Transverse colon (tissue), 4 donors: Measurements from ENCODE around the gene UMPS. TPM values are rescaled to one million over a fixed set of nuclear protein-coding genes. Genes with fewer than 3 reads are reported as not detected.

Experiments
- DNase-seq: peaks from one replicate; pipeline ENCODE4 v3.0.0-alpha.2; 2019
- H3K27ac ChIP-seq, 4 donors: fragments of 200-600 bp; sonication (generic); 2 replicates each; pipeline ENCODE4 v1.5.1; 2016 to 2018; ENCODE audit warnings: inconsistent platforms in 4 of 4
- H3K27me3 ChIP-seq: fragments of 200-600 bp; sonication (generic); 2 replicates; pipeline ENCODE4 v1.5.1; 2017; ENCODE audit warnings: inconsistent platforms
- H3K36me3 ChIP-seq, 4 donors: fragments of 200-600 bp; sonication (generic); 2 replicates each; pipeline ENCODE4 v1.5.1; 2017 to 2019; ENCODE audit warnings: inconsistent platforms in 4 of 4
- H3K4me1 ChIP-seq, 4 donors: fragments of 200-600 bp; sonication (generic); 2 replicates each; pipeline ENCODE4 v1.5.1; 2017 to 2020; ENCODE audit warnings: inconsistent platforms in 4 of 4
- H3K4me3 ChIP-seq, 4 donors: fragments of 200-600 bp; sonication (generic); 1 replicate in 1 of 4; 2 replicates in 3 of 4; pipeline versions ENCODE4 v1.5.1 to v1.6.1; 2017 to 2019; ENCODE audit warnings: inconsistent platforms in 4 of 4
- H3K9me3 ChIP-seq, 2 donors: fragments of 200-600 bp; sonication (generic); 2 replicates each; pipeline ENCODE4 v1.5.1; 2017 to 2019; ENCODE audit warnings: inconsistent platforms in 2 of 2
- EP300 ChIP-seq: sonication (generic); formaldehyde crosslinking; IDR thresholded peaks from one replicate; pipeline ENCODE4 v1.6.1; 2017; ENCODE audit warnings: antibody characterized with exemption, low read depth
- POLR2A ChIP-seq: fragments of 450-650 bp; IDR thresholded peaks from one replicate; pipeline ENCODE4 v1.6.1; 2016; ENCODE audit warnings: antibody characterized with exemption, mild to moderate bottlenecking, moderate library complexity
- POLR2AphosphoS5 ChIP-seq, 3 donors: sonication (generic); formaldehyde crosslinking; IDR thresholded peaks; one replicate each; pipeline ENCODE4 v1.6.1; 2016; ENCODE audit warnings: antibody characterized with exemption in 3 of 3
- WGBS, 2 donors: methylation state at CpG; one replicate each; pipeline ENCODE4 v1.1.5; 2018; ENCODE audit warnings: low coverage in 1 of 2; 5-methylcytosine and 5-hydroxymethylcytosine counted together
- in situ Hi-C, 4 donors: fragments of 200-750 bp; cut with MboI; loops; one replicate each; pipeline versions ENCODE4 v1.15.0 to v1.15.1; 2017; ENCODE audit warnings: low sequenced_read_pairs in 3 of 4, low pct_ligation_motif_present in 1 of 4, low pct_unique_long_range_greater_than_20kb in 1 of 4
- intact Hi-C: fragments of 100-400 bp; cut with DNase I; formaldehyde crosslinking; loops from one replicate; pipeline ENCODE4 v1.15.1; 2023; ENCODE audit warnings: low total_unique reads
- total RNA-seq, 4 donors: library from RNA; depleted of rRNA; stranded (reverse); fragments of >200 nt; gene quantifications; one replicate each; pipeline ENCODE4 v1.1.0, GENCODE V29; 2016
- TF ChIP-seq, protein P1 (sequence below), 5 experiments: fragments of 200-600 bp in 3 of 5; fragments of 450-650 bp in 2 of 5; sonication (generic) in 3 of 5; IDR thresholded peaks; 1 replicate in 2 of 5; 2 replicates in 3 of 5; pipeline ENCODE4 v1.5.1; 2016 to 2017; ENCODE audit warnings: antibody characterized with exemption in 5 of 5, inconsistent platforms in 3 of 5, mild to moderate bottlenecking in 2 of 5, moderate library complexity in 1 of 5

The UMPS gene
- total RNA-seq, 4 donors from 2014 or later: 10.3 to 47.5 (median 19.6) TPM

DNA sequence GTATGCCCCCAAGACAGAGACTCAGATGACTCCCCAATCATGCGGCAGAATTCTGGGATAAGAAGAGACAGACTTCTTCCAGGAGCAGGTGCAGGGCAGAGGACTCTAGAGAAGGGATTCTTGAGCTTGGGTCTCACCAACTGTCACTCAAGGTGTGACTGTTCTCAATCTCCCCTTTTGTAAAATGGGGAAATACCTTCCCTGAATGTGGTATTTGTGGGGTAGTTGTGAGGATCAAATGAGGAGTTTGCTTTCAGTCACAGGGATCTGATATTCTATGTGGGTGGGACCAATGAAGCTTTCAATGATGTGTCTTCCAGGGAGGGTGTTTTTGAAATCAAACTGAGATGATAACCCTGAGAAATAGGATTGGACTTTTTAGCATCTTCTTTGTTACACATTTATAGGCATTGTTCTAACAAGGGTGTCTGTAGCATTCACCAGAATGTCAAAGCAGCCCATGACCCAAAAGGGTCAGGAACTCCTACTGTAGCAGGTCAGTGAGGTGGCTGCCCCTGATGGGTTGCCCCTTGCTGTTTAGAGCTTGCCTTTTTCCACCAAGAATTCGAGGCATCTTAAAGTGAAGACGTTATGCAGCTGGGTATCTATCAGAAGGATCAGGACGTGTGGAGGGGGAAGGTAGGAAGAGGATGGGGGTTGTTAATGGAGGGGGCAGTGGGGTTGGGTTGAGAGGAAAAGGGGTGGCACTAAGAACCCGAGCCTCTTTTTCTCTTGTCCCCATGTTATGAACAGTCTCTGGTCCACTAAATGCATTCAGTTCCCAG, 28.8 kb downstream of the UMPS start:
- no peaks in the 10 kb centered on the region for H3K27me3 ChIP-seq
- TF ChIP-seq POLR2AphosphoS5 (IDR thresholded peaks at IDR 0.05): no peak
- TF ChIP-seq POLR2A: no peak
- TF ChIP-seq, protein P1, sequence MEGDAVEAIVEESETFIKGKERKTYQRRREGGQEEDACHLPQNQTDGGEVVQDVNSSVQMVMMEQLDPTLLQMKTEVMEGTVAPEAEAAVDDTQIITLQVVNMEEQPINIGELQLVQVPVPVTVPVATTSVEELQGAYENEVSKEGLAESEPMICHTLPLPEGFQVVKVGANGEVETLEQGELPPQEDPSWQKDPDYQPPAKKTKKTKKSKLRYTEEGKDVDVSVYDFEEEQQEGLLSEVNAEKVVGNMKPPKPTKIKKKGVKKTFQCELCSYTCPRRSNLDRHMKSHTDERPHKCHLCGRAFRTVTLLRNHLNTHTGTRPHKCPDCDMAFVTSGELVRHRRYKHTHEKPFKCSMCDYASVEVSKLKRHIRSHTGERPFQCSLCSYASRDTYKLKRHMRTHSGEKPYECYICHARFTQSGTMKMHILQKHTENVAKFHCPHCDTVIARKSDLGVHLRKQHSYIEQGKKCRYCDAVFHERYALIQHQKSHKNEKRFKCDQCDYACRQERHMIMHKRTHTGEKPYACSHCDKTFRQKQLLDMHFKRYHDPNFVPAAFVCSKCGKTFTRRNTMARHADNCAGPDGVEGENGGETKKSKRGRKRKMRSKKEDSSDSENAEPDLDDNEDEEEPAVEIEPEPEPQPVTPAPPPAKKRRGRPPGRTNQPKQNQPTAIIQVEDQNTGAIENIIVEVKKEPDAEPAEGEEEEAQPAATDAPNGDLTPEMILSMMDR (IDR thresholded peaks at IDR 0.05): no peak
- TF ChIP-seq EP300: no peak
- H3K4me1 ChIP-seq: peaks cover 0 to 11% (median 8%) of the 10 kb centered on the region in 4 donors
- H3K9me3 ChIP-seq: no peaks in the 10 kb centered on the region
- no peaks in the 10 kb centered on the region for H3K36me3 ChIP-seq
- in situ Hi-C loops (loop anchor here in 1 of 4 donors (25.0 kb wide), 1 partner anchor 678 kb away; no protein-coding TSS in a partner anchor), intact Hi-C loops (loop anchor here (2.0 kb wide), 1 partner anchor 144 kb away; no protein-coding TSS in a partner anchor)
- WGBS, 2 donors: 74 to 85% methylated on average over 4 to 5 of the region's 5 CpGs
- no peak for DNase-seq
- no peak overlapping the region for H3K27ac ChIP-seq
- no peak overlapping the region for H3K4me3 ChIP-seq

- intact Hi-C loops: loop anchor here (2.0 kb wide), 1 partner anchor 143 kb away; no protein-coding TSS in a partner anchor
- H3K36me3 ChIP-seq: peaks cover 0 to 5% (median 0%) of the 10 kb centered on the region in 4 donors
- in situ Hi-C loops: loop anchor here (5.0 to 25.0 kb wide), 2 partner anchors 142 to 677 kb away; no protein-coding TSS in a partner anchor
- peaks cover 0 to 11% (median 8%) of the 10 kb centered on the region in 4 donors for H3K4me1 ChIP-seq
- TF ChIP-seq POLR2AphosphoS5 (IDR thresholded peaks at IDR 0.05) (no peak), POLR2A (no peak), EP300 (no peak)
- TF ChIP-seq, protein P1 (IDR thresholded peaks at IDR 0.05): no peak
- DNase-seq: no peak
- 90% methylated on average over 9 of the region's 14 CpGs; no CpG with 5 or more reads in 1 of the 2 donors for WGBS, 2 donors
- H3K4me3 ChIP-seq: no peak overlapping the region
- H3K27me3 ChIP-seq: no peaks in the 10 kb centered on the region
- no peaks in the 10 kb centered on the region for H3K9me3 ChIP-seq
- H3K27ac ChIP-seq: no peak overlapping the region
Measured at GRCh38 chr3:124759666-124760401, 29.6 kb downstream of the UMPS start.

DNA sequence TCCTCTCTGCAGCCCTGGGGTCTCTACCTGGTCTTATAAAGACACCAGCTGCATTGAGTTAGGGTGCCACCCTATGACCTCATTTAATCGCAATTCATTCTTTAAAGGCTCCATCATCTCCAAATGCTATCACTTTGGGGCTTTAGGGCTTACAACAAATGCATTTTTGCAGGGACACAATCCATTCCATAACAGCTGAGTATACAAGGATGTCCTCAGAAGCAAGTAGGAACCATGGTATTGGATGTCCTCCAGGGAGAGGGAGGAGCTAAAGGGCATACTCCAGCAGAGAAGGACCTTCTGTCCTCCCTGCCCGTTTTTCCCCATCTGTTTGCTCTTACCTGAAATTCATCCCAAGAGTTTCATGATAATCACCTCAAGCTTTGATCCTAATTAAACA, 30.3 kb downstream of the UMPS start:
- DNase-seq: no peak
- H3K4me3 ChIP-seq: no peak overlapping the region
- no peak for TF ChIP-seq POLR2AphosphoS5 (IDR thresholded peaks at IDR 0.05)
- TF ChIP-seq, protein P1 (IDR thresholded peaks at IDR 0.05): no peak
- TF ChIP-seq POLR2A: no peak
- no peak for TF ChIP-seq EP300
- peaks cover 0 to 11% (median 8%) of the 10 kb centered on the region in 4 donors for H3K4me1 ChIP-seq
- intact Hi-C loops: no loop called here
- H3K27ac ChIP-seq: no peak overlapping the region
- peaks cover 0 to 6% (median 0%) of the 10 kb centered on the region in 4 donors for H3K36me3 ChIP-seq
- no peaks in the 10 kb centered on the region for H3K9me3 ChIP-seq
- in situ Hi-C loops: loop anchor here (5.0 to 25.0 kb wide), 2 partner anchors 142 to 677 kb away; no protein-coding TSS in a partner anchor
- no peaks in the 10 kb centered on the region for H3K27me3 ChIP-seq
- 0 to 33% methylated on average over 1 to 2 of the region's 2 CpGs for WGBS, 2 donors
